ENCODE results near the gene GLIS1.

GRCh38 chr1:53600001-53600400 is 139.0 kb downstream of the GLIS1 start:
- TF ChIP-seq CTCF (optimal IDR thresholded peaks at IDR 0.05 in 1 of 3, IDR thresholded peaks at IDR 0.05 in 1 of 3, conservative IDR thresholded peaks at IDR 0.05 in 1 of 3; ENCODE audit: extremely low read depth in 1 of 3, insufficient read depth in 2 of 3, low read length in 3 of 3) (no peak), EZH2 (IDR thresholded peaks at IDR 0.05; ENCODE audit: low read length) (no peak)

Measured in keratinocyte (primary cell).